ENCODE results near the gene SDCCAG8.
A peak's percentile ranks its signal among the peaks of the same experiment; 100 is the strongest.

SDCCAG8 gene

GRCh38 chr1:243465738-243466137, 209.9 kb downstream of the SDCCAG8 start:
- no peak for DNase-seq

GRCh38 chr1:243469497-243469896, 213.7 kb downstream of the SDCCAG8 start:
- DNase-seq: no peak

DNA sequence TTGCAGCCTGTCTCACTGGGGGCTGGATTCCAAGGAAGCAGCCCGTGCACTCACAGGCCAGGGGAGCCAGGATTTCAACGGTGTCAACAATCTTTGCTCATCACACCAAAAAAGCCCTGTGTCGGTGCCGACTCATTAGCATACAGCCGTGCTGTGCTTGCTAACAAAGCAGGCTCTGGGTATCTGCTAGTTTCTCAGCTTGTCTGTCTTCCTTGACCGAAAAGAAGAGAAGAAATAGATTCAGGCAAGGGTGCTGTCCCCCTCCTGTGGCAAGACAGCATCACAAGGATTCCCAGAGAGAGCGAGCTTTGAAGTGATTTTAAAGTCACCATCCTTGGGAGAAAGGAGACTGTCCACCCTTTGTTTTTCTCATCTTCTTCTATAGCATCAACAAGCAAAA, 214.7 kb downstream of the SDCCAG8 start:
- no peak for DNase-seq

DNA sequence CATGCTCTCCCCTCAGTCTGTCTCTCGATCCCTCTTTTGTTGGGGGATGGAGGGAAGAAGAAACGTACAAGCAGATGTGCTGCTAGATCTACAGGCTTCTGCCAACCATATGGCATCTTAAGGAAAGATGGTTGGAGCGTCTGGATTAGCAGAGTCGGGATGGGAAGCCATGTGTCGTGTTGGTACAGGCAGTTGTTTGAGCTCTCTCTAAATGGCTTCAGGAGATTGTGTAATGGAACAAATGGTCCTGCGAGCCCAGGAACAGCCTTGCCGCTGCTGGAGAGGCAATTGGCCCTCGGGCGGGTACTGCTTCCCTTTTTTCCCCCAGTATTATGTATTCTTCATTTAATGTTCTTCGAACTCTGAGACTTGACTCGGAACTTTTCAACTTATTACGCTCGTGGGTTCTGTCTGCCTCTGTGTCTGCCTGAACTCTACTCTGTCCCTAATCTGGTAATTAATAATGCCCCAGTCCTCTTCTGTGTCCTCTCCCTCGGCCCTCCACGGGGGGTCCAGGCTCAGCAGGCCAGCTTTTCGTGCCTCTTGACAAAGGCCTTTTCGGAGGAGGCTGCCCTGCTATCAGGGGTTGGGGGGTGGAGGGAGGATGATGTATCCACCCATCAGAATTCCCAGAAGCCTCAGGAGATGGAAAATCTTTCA, 215.3 kb downstream of the SDCCAG8 start:
- no peak for DNase-seq

- DNase-seq: peak; percentile 46
Measured at GRCh38 chr1:243471754-243472745, 216.2 kb downstream of the SDCCAG8 start.

DNA sequence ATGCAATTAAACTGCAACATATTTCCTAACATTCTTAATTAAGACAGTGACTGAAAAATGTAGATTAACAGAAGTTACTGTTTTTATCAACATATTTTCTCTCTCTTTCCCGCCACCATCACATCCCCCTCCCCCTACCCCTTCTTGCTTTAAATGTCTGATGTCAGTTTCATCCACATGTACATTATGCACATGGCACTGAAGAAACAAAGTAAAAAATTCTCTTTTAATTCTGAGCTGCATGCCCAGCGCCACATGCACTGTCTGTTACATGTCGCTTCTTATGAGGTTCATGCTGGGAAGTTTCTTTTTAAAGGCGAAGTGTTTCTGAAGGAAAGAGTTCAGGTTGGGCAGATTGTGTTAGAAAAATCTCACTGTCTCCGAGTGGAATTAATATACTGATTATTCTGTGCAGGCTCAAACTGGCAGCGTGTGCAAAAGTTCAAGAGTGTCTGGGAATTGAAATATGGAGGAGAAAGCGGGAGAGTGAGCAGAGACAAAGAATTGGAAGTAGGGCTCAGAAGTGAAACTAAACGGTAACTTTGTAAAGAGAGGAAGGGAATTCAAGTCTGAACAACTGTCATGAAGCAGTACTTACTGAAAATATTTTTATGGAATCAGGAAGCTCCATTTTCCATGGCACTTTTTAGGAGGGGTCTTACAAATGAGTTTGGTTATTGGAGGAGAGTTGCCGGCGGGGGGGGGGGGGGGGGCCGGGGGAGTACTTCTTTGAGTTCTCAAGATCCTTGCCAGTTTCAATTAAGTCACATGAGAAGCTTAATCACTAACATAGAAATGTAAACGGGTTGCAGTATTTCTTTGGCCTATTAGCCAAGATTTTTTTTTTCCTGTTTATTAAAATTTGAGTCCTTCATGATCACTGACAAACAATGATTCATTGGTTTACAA, 217.6 kb downstream of the SDCCAG8 start:
- DNase-seq: peak; percentile 46

- DNase-seq: no peak
Measured at GRCh38 chr1:243474136-243474881, 218.5 kb downstream of the SDCCAG8 start.

DNA sequence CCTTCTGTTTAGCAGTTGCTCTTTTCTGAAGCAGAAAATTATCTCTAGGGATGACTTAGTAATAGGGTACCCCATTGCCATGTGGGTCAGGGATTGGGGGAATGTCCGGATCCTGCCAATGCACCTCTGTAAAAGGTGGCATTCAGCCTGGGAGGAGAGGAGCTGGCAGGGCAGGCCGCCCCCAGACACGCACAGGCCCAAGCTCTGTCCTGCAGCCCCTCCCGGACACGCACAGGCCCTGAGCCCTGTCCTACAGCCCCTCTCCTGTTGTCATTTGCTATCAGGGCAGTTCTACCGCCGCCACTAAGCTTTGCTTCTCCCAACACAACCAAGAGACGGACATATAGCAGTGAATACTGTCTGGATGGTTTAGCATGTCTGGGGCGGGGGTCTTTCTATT, 219.1 kb downstream of the SDCCAG8 start:
- DNase-seq: no peak

GRCh38 chr1:243475966-243476365, 220.1 kb downstream of the SDCCAG8 start:
- peak; percentile 29 for DNase-seq

DNA sequence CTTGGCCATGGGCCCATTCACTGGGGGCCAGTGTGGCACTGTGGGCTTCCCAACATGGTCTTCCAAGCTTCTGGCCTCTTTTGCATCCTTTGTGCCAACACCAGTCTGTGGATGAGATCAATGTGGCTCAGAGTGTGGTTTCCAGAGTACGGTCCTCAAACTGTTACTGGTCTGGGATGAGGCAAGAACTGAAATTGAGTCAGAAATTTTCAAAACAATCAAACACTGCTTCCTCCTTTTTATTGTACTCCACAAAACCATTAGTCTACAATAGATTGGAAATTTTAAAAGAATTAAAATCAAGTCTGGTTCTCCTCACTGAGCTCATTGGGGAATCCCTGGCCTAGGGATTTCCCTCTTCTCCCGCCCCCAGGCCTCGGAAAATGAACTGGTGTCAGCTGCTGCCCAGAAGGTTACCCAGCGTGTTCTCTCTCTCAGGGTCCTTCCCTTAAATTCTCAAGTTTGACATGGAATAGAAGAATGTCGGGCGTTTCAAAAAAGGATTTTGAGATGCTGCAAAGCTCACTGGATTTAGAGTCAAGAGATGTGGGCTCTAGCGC, 222.0 kb downstream of the SDCCAG8 start:
- DNase-seq: no peak

DNA sequence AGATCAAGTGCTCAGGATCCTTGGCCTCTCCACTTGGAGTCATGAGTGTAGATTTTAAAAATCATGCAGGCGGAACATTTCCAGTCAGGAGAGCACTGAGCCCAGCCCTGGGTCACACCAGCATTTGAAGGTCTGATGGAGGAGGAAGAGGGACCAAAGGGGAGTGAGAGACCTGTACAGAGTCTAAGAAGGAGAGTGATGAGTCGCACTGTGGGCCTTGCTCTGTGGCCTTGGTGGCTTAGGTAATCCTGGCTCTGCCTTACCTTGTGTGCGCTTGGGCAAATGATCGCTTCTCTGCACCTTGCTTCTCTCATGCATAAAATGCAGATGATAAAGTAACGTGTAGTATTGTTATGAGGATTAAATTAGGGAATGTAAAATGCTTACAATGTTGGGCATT, 225.3 kb downstream of the SDCCAG8 start:
- DNase-seq: no peak

GRCh38 chr1:243482141-243483022, 226.5 kb downstream of the SDCCAG8 start:
- peak; percentile 51 for DNase-seq

- DNase-seq: no peak
Measured at GRCh38 chr1:243483071-243483771, 227.4 kb downstream of the SDCCAG8 start.

- no peak for DNase-seq
Measured at GRCh38 chr1:243483952-243484351, 228.1 kb downstream of the SDCCAG8 start.

- DNase-seq: no peak
Measured at GRCh38 chr1:243487036-243487648, 231.3 kb downstream of the SDCCAG8 start.

DNA sequence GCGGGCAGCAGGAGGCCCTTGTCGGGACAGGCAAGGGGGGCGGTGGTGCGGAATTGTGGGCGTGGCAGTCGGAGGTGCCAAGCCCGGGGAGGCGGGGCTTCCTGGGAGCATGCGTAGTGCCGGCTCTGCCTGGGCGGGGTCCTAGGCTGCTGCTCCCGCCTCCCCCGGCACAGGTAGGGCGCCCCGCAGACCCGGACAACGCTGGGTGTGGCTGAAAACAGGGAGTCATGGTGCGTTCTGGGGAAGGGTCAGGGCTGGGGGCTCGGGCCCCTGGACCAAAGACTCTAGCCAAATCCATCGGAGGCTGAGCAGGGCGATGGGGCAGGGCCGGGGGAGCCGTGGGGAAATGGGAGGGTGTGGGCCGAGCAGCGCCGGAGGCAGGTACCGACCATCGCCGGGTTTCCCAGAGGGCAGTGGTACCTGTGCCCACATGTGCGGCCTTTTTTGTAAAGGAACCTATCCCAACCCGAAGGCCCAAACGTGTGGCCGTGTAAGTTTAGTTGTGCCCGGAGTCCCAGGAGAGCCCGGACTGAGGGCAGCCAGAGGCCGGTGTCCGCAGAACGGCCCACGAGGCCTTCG, 231.9 kb downstream of the SDCCAG8 start:
- DNase-seq: no peak

- DNase-seq: no peak
Measured at GRCh38 chr1:243488459-243489157, 232.8 kb downstream of the SDCCAG8 start.

- DNase-seq: no peak
Measured at GRCh38 chr1:243489158-243489527, 233.3 kb downstream of the SDCCAG8 start.

All from hematopoietic multipotent progenitor cell treated with erythropoietin and hydrocortisone succinate and interleukin-3 and kit ligand, for 8 days (in vitro differentiated cells).